Breast epithelium (tissue), 4 donors: ENCODE measurements around the gene NAT10. TPM values are rescaled to one million over a fixed set of nuclear protein-coding genes. Genes with fewer than 3 reads are reported as not detected.
A peak's percentile ranks its signal among the peaks of the same experiment; 100 is the strongest.

ENCODE experiments used
- DNase-seq, 2 donors: peaks; one replicate each; pipeline ENCODE4 v3.0.0-alpha.2; 2019; ENCODE audit warnings: low spot score in 2 of 2
- H3K27ac ChIP-seq, 2 donors: fragments of 200-600 bp; sonication (generic) in 1 of 2; one replicate each; pipeline ENCODE4 v1.5.1; 2016 to 2019; ENCODE audit warnings: mild to moderate bottlenecking in 1 of 2
- H3K27me3 ChIP-seq, 2 donors: fragments of 200-600 bp; sonication (generic) in 1 of 2; one replicate each; pipeline versions ENCODE4 v1.5.1 to v1.6.0; 2017 to 2019; ENCODE audit warnings: control low read depth in 1 of 2, mild to moderate bottlenecking in 1 of 2
- H3K36me3 ChIP-seq: fragments of 200-600 bp; one replicate; pipeline ENCODE4 v1.5.1; 2019
- H3K4me1 ChIP-seq, 2 donors: fragments of 200-600 bp; sonication (generic); one replicate each; pipeline ENCODE4 v1.5.1; 2016 to 2019; ENCODE audit warnings: control low read depth in 1 of 2
- H3K4me3 ChIP-seq, 3 donors: fragments of 200-600 bp; sonication (generic); 1 replicate in 2 of 3; 2 replicates in 1 of 3; pipeline ENCODE4 v1.5.1; 2016 to 2019; ENCODE audit warnings: mild to moderate bottlenecking in 3 of 3, moderate library complexity in 2 of 3
- H3K9me3 ChIP-seq, 2 donors: fragments of 200-600 bp; sonication (generic) in 1 of 2; one replicate each; pipeline ENCODE4 v1.5.1; 2016 to 2019; ENCODE audit warnings: control low read depth in 1 of 2
- POLR2A ChIP-seq: fragments of 450-650 bp; IDR thresholded peaks from one replicate; pipeline ENCODE4 v1.6.1; 2016; ENCODE audit warnings: antibody characterized with exemption, mild to moderate bottlenecking, moderate library complexity
- POLR2AphosphoS5 ChIP-seq, 3 donors: sonication (generic); formaldehyde crosslinking; IDR thresholded peaks; one replicate each; pipeline ENCODE4 v1.6.1; 2017; ENCODE audit warnings: antibody characterized with exemption in 3 of 3
- intact Hi-C: fragments of 100-400 bp; cut with DNase I; formaldehyde crosslinking; loops from one replicate; pipeline ENCODE4 v1.15.1; 2023; ENCODE audit warnings: low total_unique reads
- total RNA-seq, 3 donors: library from RNA; depleted of rRNA; stranded (reverse); fragments of >200 nt; gene quantifications; one replicate each; pipeline ENCODE4 v1.1.0, GENCODE V29; 2016
- TF ChIP-seq, protein P1 (sequence below), 3 donors: fragments of 450-650 bp; IDR thresholded peaks; one replicate each; pipeline ENCODE4 v1.5.1; 2016 to 2017; ENCODE audit warnings: antibody characterized with exemption in 3 of 3, mild to moderate bottlenecking in 3 of 3, moderate library complexity in 3 of 3

Gene NAT10
- total RNA-seq, 3 donors from 2014 or later, result 22.6 to 41.0 (median 31.5) TPM

DNA sequence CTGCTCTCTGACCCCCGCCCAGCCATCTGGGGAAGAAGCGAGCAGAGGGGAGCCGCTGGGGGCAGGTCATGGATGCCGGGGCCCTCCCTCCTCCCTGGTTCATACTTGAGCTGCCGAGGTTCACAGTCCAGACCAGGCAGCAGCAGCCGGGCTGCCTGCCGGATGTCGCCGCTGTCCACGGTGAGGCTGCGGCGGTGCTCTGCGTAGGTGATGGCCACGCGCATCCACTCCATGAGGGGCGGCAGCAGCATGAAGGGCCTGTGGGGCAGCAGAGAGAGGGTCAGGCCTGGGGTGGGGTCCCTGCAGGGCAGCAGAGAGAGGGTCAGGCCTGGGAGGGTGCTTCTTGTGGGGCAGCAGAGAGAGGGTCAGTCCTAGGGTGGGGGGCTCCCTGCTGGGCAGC is 67.6 kb downstream of the NAT10 start:
- intact Hi-C loops, result no loop called here
- no peaks in the 10 kb centered on the region for H3K36me3 ChIP-seq
- TF ChIP-seq, protein P1, sequence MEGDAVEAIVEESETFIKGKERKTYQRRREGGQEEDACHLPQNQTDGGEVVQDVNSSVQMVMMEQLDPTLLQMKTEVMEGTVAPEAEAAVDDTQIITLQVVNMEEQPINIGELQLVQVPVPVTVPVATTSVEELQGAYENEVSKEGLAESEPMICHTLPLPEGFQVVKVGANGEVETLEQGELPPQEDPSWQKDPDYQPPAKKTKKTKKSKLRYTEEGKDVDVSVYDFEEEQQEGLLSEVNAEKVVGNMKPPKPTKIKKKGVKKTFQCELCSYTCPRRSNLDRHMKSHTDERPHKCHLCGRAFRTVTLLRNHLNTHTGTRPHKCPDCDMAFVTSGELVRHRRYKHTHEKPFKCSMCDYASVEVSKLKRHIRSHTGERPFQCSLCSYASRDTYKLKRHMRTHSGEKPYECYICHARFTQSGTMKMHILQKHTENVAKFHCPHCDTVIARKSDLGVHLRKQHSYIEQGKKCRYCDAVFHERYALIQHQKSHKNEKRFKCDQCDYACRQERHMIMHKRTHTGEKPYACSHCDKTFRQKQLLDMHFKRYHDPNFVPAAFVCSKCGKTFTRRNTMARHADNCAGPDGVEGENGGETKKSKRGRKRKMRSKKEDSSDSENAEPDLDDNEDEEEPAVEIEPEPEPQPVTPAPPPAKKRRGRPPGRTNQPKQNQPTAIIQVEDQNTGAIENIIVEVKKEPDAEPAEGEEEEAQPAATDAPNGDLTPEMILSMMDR (IDR thresholded peaks at IDR 0.05), result no peak
- TF ChIP-seq POLR2AphosphoS5 (IDR thresholded peaks at IDR 0.05) (no peak), POLR2A (no peak)

DNA sequence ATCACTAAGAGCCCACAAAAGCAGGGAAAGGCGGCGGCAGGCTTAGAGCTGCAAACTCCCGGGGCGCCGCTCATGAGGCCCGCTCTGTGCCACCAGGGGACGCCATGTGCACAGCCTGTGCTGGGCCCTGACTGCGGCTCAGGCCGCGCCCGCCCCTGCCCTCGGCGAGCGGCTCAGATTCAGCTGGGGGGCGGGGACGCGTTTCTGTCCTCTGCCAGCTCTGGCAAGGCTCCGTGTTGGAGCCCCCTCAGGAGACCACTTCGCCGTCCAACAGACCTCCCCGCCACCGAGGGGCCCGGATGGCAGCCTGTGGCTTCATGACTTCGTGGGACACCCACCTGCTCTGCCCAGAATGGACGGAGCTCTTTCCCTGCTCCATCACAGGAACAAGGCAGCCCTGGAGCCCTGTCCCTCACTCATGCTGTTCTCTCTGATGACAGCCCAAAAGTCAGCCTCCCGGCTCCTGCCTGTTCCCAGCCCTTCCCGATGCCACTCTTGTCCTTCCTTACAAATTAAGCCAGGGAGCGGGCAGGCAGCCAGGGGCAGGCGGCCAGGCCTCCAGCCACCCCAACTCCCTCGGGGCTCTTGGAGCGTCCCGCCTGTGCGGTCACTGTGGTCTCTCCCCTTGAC is 69.1 kb downstream of the NAT10 start:
- H3K9me3 ChIP-seq, result no peaks in the 10 kb centered on the region
- H3K27ac ChIP-seq, result peak overlapping the region; percentile 26 to 55
- peak overlapping the region; percentile 3 to 44 (median 34) for H3K4me3 ChIP-seq
- no peaks in the 10 kb centered on the region for H3K27me3 ChIP-seq
- DNase-seq, result peak; percentile 71 to 81
- intact Hi-C loops, result loop anchor here (1.0 kb wide), 1 partner anchor 184 kb away; the partner anchor contains the start of gene ABTB2
- no peaks in the 10 kb centered on the region for H3K4me1 ChIP-seq
- peak in 1 of 3 donors; percentile 24 for TF ChIP-seq POLR2AphosphoS5 (IDR thresholded peaks at IDR 0.05)
- TF ChIP-seq POLR2A, result no peak
- TF ChIP-seq, protein P1 (IDR thresholded peaks at IDR 0.05), result peak; percentile 82 to 97 (median 96)
- no peaks in the 10 kb centered on the region for H3K36me3 ChIP-seq

More for the DNA sequence above, 67.6 kb downstream of the NAT10 start:
- Histone ChIP-seq H3K4me1 (no peaks in the 10 kb centered on the region), H3K27ac (no peak overlapping the region), H3K9me3 (no peaks in the 10 kb centered on the region), H3K27me3 (no peaks in the 10 kb centered on the region), H3K4me3 (no peak overlapping the region)
- DNase-seq, result no peak

DNA sequence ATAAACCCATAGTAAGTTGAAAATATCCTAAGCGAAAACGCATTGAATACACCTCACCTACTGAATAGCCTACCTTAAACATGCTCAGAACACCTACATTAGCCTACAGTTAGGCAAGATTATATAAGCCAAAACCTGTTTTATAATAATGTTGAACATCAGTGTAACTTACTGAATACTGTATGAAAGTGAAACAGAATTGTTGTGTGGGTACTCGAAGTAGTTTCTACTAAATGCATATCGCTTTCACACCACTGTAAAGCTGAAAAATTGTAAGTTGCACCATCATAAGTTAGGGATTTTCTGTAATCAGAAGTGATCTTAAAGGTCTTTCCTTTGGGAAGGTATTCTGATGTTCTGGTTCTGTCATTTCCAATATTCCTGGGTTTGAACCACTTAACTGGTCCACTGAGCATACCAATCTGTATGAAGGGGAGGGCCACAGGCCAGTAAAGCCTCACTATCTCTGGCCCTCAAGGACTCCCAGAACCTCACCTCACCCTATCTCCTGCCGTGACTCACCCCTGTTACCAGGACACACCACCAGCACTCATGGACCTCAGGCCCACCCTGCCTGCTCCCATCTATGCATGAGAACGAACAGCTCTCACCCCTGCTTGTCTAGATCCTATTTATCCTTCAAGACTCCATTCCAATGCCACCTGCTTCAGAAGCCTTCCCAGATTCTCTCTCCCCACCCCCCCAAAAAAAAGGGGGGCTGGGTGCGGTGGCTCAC is 70.0 kb downstream of the NAT10 start:
- Histone ChIP-seq H3K4me1 (no peaks in the 10 kb centered on the region), H3K27ac (no peak overlapping the region), H3K36me3 (no peaks in the 10 kb centered on the region), H3K27me3 (no peaks in the 10 kb centered on the region), H3K9me3 (no peaks in the 10 kb centered on the region), H3K4me3 (no peak overlapping the region)
- TF ChIP-seq POLR2A, result no peak
- TF ChIP-seq, protein P1 (IDR thresholded peaks at IDR 0.05), result no peak
- intact Hi-C loops, result no loop called here
- DNase-seq, result no peak

DNA sequence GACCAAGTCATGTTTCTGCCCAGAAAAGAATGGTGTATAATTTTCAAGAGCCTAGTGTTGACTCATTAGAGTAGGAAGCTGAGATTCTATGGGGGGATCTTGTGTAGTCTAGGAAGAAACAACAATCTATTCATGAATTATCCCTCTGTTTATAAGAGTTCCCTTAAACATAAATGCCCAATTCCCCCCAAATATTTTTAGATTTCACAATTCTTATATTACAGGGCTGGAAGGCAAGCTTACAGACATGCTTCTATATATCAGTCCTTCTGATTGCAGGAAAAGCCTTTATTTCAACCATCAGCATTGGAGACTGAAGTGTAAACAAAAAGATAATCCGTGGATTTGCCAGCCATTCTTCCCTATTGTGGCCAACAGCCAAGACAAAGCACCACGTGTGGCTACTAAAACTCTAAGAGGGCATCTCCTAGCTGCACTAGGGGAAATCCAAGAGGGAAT is 71.4 kb downstream of the NAT10 start:
- H3K4me3 ChIP-seq, result no peak overlapping the region
- no peaks in the 10 kb centered on the region for H3K36me3 ChIP-seq
- no peak for TF ChIP-seq POLR2AphosphoS5 (IDR thresholded peaks at IDR 0.05)
- no peak for TF ChIP-seq POLR2A
- TF ChIP-seq, protein P1 (IDR thresholded peaks at IDR 0.05), result no peak
- intact Hi-C loops, result no loop called here
- no peaks in the 10 kb centered on the region for H3K4me1 ChIP-seq
- no peak overlapping the region for H3K27ac ChIP-seq
- no peaks in the 10 kb centered on the region for H3K27me3 ChIP-seq
- DNase-seq, result no peak
- H3K9me3 ChIP-seq, result no peaks in the 10 kb centered on the region

DNA sequence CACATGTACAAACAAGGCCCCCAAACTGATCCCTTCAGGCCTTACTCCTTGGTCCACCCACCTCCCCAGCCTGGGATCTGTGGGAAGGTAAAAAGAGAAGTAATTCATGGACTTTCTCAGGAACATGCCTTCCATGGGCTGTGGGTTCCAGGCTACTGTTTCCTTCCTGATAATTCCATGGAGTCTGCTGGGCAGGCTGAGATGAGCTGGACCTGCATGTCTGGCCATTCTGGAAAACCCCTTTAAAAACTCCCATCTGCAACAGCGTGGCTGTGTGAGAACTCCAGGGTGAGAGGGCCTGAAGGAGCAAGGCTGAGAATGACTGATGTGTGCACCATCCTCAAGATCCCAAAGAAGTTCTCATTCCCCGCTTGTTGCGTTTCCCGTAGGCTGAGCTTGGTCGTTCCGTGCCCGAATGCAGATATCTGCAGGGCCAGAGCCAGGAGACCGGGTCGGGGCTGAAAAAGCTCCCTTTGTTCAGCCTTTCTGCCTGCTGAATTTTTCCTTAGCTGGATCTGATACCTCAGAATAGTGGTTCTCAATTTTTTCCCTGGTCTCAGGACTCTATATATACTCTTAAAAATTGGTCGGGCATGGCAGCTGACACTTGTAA is 72.9 kb downstream of the NAT10 start:
- no peaks in the 10 kb centered on the region for H3K4me1 ChIP-seq
- TF ChIP-seq, protein P1 (IDR thresholded peaks at IDR 0.05), result no peak
- TF ChIP-seq POLR2A (no peak), POLR2AphosphoS5 (IDR thresholded peaks at IDR 0.05) (no peak)
- DNase-seq, result no peak
- intact Hi-C loops, result no loop called here
- H3K27me3 ChIP-seq, result no peaks in the 10 kb centered on the region
- no peak overlapping the region for H3K27ac ChIP-seq
- no peaks in the 10 kb centered on the region for H3K36me3 ChIP-seq
- no peak overlapping the region for H3K4me3 ChIP-seq
- H3K9me3 ChIP-seq, result no peaks in the 10 kb centered on the region
